Measurements from ENCODE around the gene PHLDA1. TPM values are rescaled to one million over a fixed set of nuclear protein-coding genes. Genes with fewer than 3 reads are reported as not detected.

PHLDA1 gene
- total and polyA plus RNA-seq, 2 of the 13 experiments (the other 11 are each of a cell fraction or from before 2014, with no cell fraction given): 33.8 to 41.0 TPM

DNA sequence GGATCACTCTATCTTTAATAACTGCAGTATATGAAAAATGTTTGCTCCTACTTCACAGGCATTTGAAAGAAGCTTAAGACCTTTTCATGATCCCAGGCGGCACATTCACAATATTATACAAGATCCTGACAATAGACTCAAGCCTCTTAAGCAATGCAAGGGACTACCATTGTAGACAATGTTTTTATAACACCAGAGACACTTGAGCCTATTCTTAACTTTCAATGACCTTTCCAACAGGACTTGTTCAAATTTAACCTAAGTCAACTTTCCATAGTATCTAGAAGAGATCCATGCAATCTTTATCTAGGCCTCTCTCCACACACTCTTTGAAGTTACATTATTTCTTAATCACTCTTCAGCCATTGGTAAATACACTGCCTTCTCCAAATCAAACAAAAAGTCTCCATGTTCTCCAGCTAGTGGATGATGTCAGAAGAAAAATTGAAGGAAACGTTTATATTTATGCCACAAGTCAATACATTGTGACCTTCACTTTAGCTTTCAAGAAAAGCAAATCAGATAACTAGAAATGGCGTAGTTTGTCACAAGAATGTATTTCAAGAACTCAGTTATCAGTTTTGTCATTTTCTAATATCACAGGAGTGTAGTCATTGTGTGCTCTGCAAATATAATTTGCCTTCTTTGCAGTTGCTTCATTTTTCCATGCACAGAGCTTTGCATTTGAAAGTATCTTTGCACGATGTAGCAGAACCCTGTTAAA, 41.2 kb downstream of the PHLDA1 start (continued):
- TF ChIP-seq HMGA1 (CRISPR knock-in tag; conservative IDR thresholded peaks at IDR 0.05): no peak
- 0 out of 2 replicates have a peak, but pooled peaks have one; percentile 37 for TF ChIP-seq RFX3 (CRISPR knock-in tag; IDR thresholded peaks at IDR 0.05)
- TF ChIP-seq ZNF589 (CRISPR knock-in tag; conservative IDR thresholded peaks at IDR 0.05): no peak
- TF ChIP-seq PCBP1 (IDR thresholded peaks at IDR 0.05; ENCODE audit: borderline replicate concordance, low read depth, low read length): no peak
- peak; percentile 88 for TF ChIP-seq SOX13 (IDR thresholded peaks at IDR 0.05)
- TF ChIP-seq SOX13 (CRISPR knock-in tag; conservative IDR thresholded peaks at IDR 0.05 in 1 of 2, IDR thresholded peaks at IDR 0.05 in 1 of 2): peak in 1 of 2 experiments; percentile 97; a peak in 2 of 4 replicates
- peak; percentile 69; the same call in 1 of the 2 replicates for TF ChIP-seq ZNF792 (CRISPR knock-in tag; IDR thresholded peaks at IDR 0.05)
- TF ChIP-seq YEATS4 (CRISPR knock-in tag; IDR thresholded peaks at IDR 0.05; ENCODE audit: borderline replicate concordance): no peak
- no peak for TF ChIP-seq DBP (CRISPR knock-in tag; IDR thresholded peaks at IDR 0.05; ENCODE audit: not compliant biosample characterization)
- TF ChIP-seq, protein P1, sequence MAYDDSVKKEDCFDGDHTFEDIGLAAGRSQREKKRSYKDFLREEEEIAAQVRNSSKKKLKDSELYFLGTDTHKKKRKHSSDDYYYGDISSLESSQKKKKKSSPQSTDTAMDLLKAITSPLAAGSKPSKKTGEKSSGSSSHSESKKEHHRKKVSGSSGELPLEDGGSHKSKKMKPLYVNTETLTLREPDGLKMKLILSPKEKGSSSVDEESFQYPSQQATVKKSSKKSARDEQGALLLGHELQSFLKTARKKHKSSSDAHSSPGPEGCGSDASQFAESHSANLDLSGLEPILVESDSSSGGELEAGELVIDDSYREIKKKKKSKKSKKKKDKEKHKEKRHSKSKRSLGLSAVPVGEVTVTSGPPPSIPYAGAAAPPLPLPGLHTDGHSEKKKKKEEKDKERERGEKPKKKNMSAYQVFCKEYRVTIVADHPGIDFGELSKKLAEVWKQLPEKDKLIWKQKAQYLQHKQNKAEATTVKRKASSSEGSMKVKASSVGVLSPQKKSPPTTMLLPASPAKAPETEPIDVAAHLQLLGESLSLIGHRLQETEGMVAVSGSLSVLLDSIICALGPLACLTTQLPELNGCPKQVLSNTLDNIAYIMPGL (CRISPR knock-in tag; IDR thresholded peaks at IDR 0.05; ENCODE audit: borderline replicate concordance in 1 of 2, low read depth in 1 of 2): peak; percentile 44 to 65; a peak in 1 of 4 replicates
- peak; percentile 96 for TF ChIP-seq NR2F6 (IDR thresholded peaks at IDR 0.05)
- TF ChIP-seq NR2F6 (CRISPR knock-in tag; IDR thresholded peaks at IDR 0.05): peak; percentile 86
- no peak for TF ChIP-seq NAIF1 (CRISPR knock-in tag; IDR thresholded peaks at IDR 0.05; ENCODE audit: borderline replicate concordance)
- TF ChIP-seq ZSCAN21 (CRISPR knock-in tag; IDR thresholded peaks at IDR 0.05; ENCODE audit: borderline replicate concordance): no peak
- no peak; the same call in 1 of the 2 replicates for TF ChIP-seq THYN1 (CRISPR knock-in tag; IDR thresholded peaks at IDR 0.05; ENCODE audit: borderline replicate concordance, low read depth)
- peak; percentile 80 for TF ChIP-seq HNF4A (CRISPR knock-in tag; IDR thresholded peaks at IDR 0.05)
- TF ChIP-seq ZNF264 (CRISPR knock-in tag; IDR thresholded peaks at IDR 0.05): peak; percentile 21; the same call in 1 of the 2 replicates
- TF ChIP-seq ZNF543 (CRISPR knock-in tag; IDR thresholded peaks at IDR 0.05): no peak
- no peak for TF ChIP-seq PRDM15 (CRISPR knock-in tag; IDR thresholded peaks at IDR 0.05)
- TF ChIP-seq NBN (conservative IDR thresholded peaks at IDR 0.05): no peak
- TF ChIP-seq FOXK2 (IDR thresholded peaks at IDR 0.05): no peak; the same call in none of the 2 replicates
- TF ChIP-seq SALL1 (CRISPR knock-in tag; IDR thresholded peaks at IDR 0.05): peak; percentile 53; the same call in 1 of the 2 replicates
- peak; percentile 99 for TF ChIP-seq CREM (IDR thresholded peaks at IDR 0.05)
- no peak for TF ChIP-seq CREM (CRISPR knock-in tag; IDR thresholded peaks at IDR 0.05)
- no peak for TF ChIP-seq HNRNPLL (IDR thresholded peaks at IDR 0.05; ENCODE audit: low read depth, low read length, poor library complexity, severe bottlenecking)
- TF ChIP-seq KLF6 (CRISPR knock-in tag; IDR thresholded peaks at IDR 0.05): peak; percentile 87
